Cardiac muscle cell (in vitro differentiated cells and primary cell): ENCODE results near the gene RAD51AP2. TPM values are rescaled to one million over a fixed set of nuclear protein-coding genes. Genes with fewer than 3 reads are reported as not detected.

ENCODE experiments used
- DNase-seq, 2 donors: peaks; one replicate each; pipeline versions ENCODE4 v3.0.0 to v3.0.0-alpha.2; 2010 to 2017; ENCODE audit warnings: low read depth in 1 of 2, low spot score in 1 of 2
- H3K27ac ChIP-seq: fragments of 200-600 bp; sonication (generic); 2 replicates; pipeline ENCODE4 v1.5.1; 2016
- H3K27me3 ChIP-seq: fragments of 200-600 bp; sonication (generic); 2 replicates; pipeline ENCODE4 v1.6.0; 2016; ENCODE audit warnings: control low read depth
- H3K36me3 ChIP-seq: fragments of 200-600 bp; sonication (generic); 2 replicates; pipeline ENCODE4 v1.5.1; 2016; ENCODE audit warnings: control low read depth
- H3K4me1 ChIP-seq: fragments of 200-600 bp; sonication (generic); 2 replicates; pipeline ENCODE4 v1.8.1; 2017; ENCODE audit warnings: low read depth, mild to moderate bottlenecking, mixed run types
- H3K4me3 ChIP-seq: fragments of 200-600 bp; sonication (generic); 2 replicates; pipeline ENCODE4 v1.5.1; 2016; ENCODE audit warnings: mild to moderate bottlenecking
- H3K9me3 ChIP-seq: fragments of 200-600 bp; sonication (generic); 2 replicates; pipeline ENCODE4 v1.5.1; 2017; ENCODE audit warnings: low read depth, mild to moderate bottlenecking, control low read depth
- CTCF ChIP-seq: IDR thresholded peaks from 2 replicates; pipeline ENCODE4 v1.5.1; 2012; ENCODE audit warnings: low read depth, mild to moderate bottlenecking, low read length
- polyA plus RNA-seq: library from polyadenylated mRNA; unstranded; fragments of >200 nt; fragmentation: Nextera tagmentation; extraction: Ambion mirVana; gene quantifications from 2 replicates; pipeline ENCODE4 v1.2.1, GENCODE V29; 2016
- total RNA-seq: library from RNA; depleted of rRNA; stranded (reverse); fragments of >200 nt; gene quantifications from 2 replicates; pipeline ENCODE4 v1.2.3, GENCODE V29; 2016

RAD51AP2 gene
- total and polyA plus RNA-seq, 2 experiments from 2014 or later = 0.12 TPM; not detected in 1

DNA sequence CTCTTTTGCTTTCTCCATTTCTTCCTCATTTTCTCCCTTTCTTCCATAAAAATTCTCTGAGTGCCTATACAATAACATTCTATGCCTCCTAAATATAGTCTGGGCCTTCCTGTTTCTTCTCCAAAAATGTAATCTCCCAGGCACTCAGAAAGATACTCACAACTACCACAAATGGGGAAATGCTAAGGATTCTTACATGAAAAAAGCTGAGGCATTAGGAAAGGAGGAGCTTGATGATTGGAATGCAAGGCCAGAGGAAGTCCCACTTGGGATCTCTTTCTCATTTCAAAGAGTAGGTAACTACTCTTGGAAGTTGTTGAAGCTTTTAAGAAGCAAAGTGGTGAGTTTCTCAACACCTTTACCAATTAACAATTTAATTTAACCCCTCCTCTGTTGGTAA is 25.6 kb upstream of the RAD51AP2 start:
- peak in 1 of 2 donors; percentile 19 for DNase-seq
- peaks cover 6% of the 10 kb centered on the region for H3K4me1 ChIP-seq
- no peak overlapping the region for H3K4me3 ChIP-seq
- H3K9me3 ChIP-seq = no peaks in the 10 kb centered on the region
- no peak for TF ChIP-seq CTCF
- H3K27me3 ChIP-seq = peaks cover 38% of the 10 kb centered on the region
- H3K27ac ChIP-seq = no peak overlapping the region
- H3K36me3 ChIP-seq = no peaks in the 10 kb centered on the region

DNA sequence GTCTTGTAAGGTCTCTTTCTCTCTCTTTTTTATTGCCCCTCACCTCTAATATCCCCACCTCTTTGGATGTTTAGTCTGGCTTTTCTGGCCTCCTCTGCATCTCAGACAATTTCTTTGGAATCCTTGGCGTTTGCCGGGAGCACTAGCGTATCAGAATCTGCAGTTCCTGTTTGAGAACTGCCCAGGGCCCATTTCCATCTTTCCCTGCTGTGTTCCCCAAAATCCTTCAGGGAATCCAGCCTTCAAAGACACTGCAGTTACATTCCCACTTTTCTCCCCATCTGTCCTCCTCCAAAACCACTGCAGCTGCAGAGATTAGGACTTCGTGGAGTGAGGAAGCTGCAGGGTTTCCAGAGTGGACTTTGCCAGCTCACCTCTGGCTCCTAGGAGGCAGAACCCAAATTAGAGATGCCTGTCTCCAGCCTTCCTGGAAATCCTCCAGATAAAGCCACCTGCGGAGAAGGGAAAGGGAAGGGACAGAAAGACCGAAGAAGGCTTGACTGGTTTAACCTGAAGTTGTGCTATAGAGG is 25.0 kb upstream of the RAD51AP2 start:
- DNase-seq = no peak
- H3K4me3 ChIP-seq = no peak overlapping the region
- H3K36me3 ChIP-seq = no peaks in the 10 kb centered on the region
- H3K27me3 ChIP-seq = peaks cover 38% of the 10 kb centered on the region
- H3K4me1 ChIP-seq = peaks cover 6% of the 10 kb centered on the region
- no peak for TF ChIP-seq CTCF
- H3K27ac ChIP-seq = no peak overlapping the region
- no peaks in the 10 kb centered on the region for H3K9me3 ChIP-seq

- Histone ChIP-seq H3K9me3 (no peaks in the 10 kb centered on the region), H3K27me3 (peaks cover 45% of the 10 kb centered on the region), H3K36me3 (no peaks in the 10 kb centered on the region), H3K4me3 (no peak overlapping the region), H3K4me1 (peaks cover 6% of the 10 kb centered on the region), H3K27ac (no peak overlapping the region)
- no peak for TF ChIP-seq CTCF
- no peak for DNase-seq
Measured at GRCh38 chr2:17542471-17542870, 24.2 kb upstream of the RAD51AP2 start.

- Histone ChIP-seq H3K4me3 (peak overlapping the region; percentile 38), H3K36me3 (no peaks in the 10 kb centered on the region), H3K27me3 (peaks cover 55% of the 10 kb centered on the region), H3K4me1 (peaks cover 6% of the 10 kb centered on the region), H3K9me3 (no peaks in the 10 kb centered on the region), H3K27ac (no peak overlapping the region)
- no peak for DNase-seq
- no peak for TF ChIP-seq CTCF
Measured at GRCh38 chr2:17541531-17541950, 23.3 kb upstream of the RAD51AP2 start.

GRCh38 chr2:17540813-17541530 is 22.7 kb upstream of the RAD51AP2 start:
- TF ChIP-seq CTCF = no peak
- Histone ChIP-seq H3K9me3 (no peaks in the 10 kb centered on the region), H3K4me1 (peaks cover 6% of the 10 kb centered on the region), H3K36me3 (no peaks in the 10 kb centered on the region), H3K27ac (no peak overlapping the region), H3K27me3 (peaks cover 59% of the 10 kb centered on the region), H3K4me3 (peak overlapping the region; percentile 38)
- DNase-seq = no peak
